Ishikawa (cell line): ENCODE data around the gene SPEF2.

Experiments used
- CEBPB ChIP-seq: IDR thresholded peaks from 2 replicates; pipeline ENCODE4 v1.6.1; 2012
- CREB1 ChIP-seq: IDR thresholded peaks from 2 replicates; pipeline ENCODE4 v1.6.1; 2012; ENCODE audit warnings: low read depth
- EGR1 ChIP-seq: IDR thresholded peaks from 2 replicates; pipeline ENCODE4 v1.6.1; 2012
- EP300 ChIP-seq: IDR thresholded peaks from 2 replicates; pipeline ENCODE4 v1.6.1; 2012; ENCODE audit warnings: borderline replicate concordance
- FOXM1 ChIP-seq: IDR thresholded peaks from 2 replicates; pipeline ENCODE4 v1.6.1; 2012; ENCODE audit warnings: low read depth, borderline replicate concordance
- MAX ChIP-seq: IDR thresholded peaks from 2 replicates; pipeline ENCODE4 v1.6.1; 2012
- NFIC ChIP-seq: IDR thresholded peaks from 2 replicates; pipeline ENCODE4 v1.6.1; 2012
- RAD21 ChIP-seq: IDR thresholded peaks from 2 replicates; pipeline ENCODE4 v1.6.1; 2012; ENCODE audit warnings: low read depth
- REST ChIP-seq: IDR thresholded peaks from 2 replicates; pipeline ENCODE4 v1.6.1; 2012; ENCODE audit warnings: low read depth, mild to moderate bottlenecking
- TAF1 ChIP-seq: IDR thresholded peaks from 2 replicates; pipeline ENCODE4 v1.6.1; 2012; ENCODE audit warnings: low read depth, mild to moderate bottlenecking
- TCF12 ChIP-seq: IDR thresholded peaks from 2 replicates; pipeline ENCODE4 v1.6.1; 2012; ENCODE audit warnings: low read depth
- TEAD4 ChIP-seq: IDR thresholded peaks from 2 replicates; pipeline ENCODE4 v1.6.1; 2012
- USF1 ChIP-seq: IDR thresholded peaks from 2 replicates; pipeline ENCODE4 v1.6.1; 2012
- YY1 ChIP-seq: IDR thresholded peaks from 2 replicates; pipeline ENCODE4 v1.6.1; 2012; ENCODE audit warnings: low read depth
- ZBTB7A ChIP-seq: IDR thresholded peaks from 2 replicates; pipeline ENCODE4 v1.6.1; 2012; ENCODE audit warnings: low read depth

Gene SPEF2

GRCh38 chr5:35617435-35618303 lies at the start of gene SPEF2:
TSS of gene SPEF2 (plus strand) at chr5:35617863. CDS start at chr5:35617998, 135 bp downstream.
- 0 out of 2 replicates have a peak, but pooled peaks have one; percentile 55 for TF ChIP-seq YY1
- no peak for TF ChIP-seq CEBPB
- peak; percentile 21; the same call in 1 of the 2 replicates for TF ChIP-seq EP300
- TF ChIP-seq USF1: no peak
- 0 out of 2 replicates have a peak, but pooled peaks have one; percentile 11 for TF ChIP-seq TEAD4
- TF ChIP-seq TCF12: peak; percentile 49; the same call in 1 of the 2 replicates
- 0 out of 2 replicates have a peak, but pooled peaks have one; percentile 48 for TF ChIP-seq TAF1
- 0 out of 2 replicates have a peak, but pooled peaks have one; percentile 31 for TF ChIP-seq EGR1
- peak; percentile 55 for TF ChIP-seq RAD21
- peak; percentile 36; the same call in 1 of the 2 replicates for TF ChIP-seq NFIC
- TF ChIP-seq REST: no peak

GRCh38 chr5:35575578-35575977 lies 42.1 kb upstream of the SPEF2 start:
- TF ChIP-seq EP300: no peak
- no peak for TF ChIP-seq ZBTB7A
- TF ChIP-seq REST: no peak
- TF ChIP-seq USF1: no peak
- no peak for TF ChIP-seq YY1
- no peak for TF ChIP-seq RAD21
- no peak for TF ChIP-seq NFIC
- no peak for TF ChIP-seq CEBPB
- no peak for TF ChIP-seq EGR1
- no peak for TF ChIP-seq MAX
- no peak for TF ChIP-seq FOXM1
- TF ChIP-seq CREB1: no peak
- TF ChIP-seq TCF12: no peak
- no peak for TF ChIP-seq TAF1
- no peak for TF ChIP-seq TEAD4

GRCh38 chr5:35587419-35587818 lies 30.2 kb upstream of the SPEF2 start:
- TF ChIP-seq EGR1 (no peak), TEAD4 (no peak), CREB1 (no peak), TCF12 (no peak), YY1 (no peak), RAD21 (no peak), ZBTB7A (no peak), REST (no peak), MAX (no peak), NFIC (no peak), EP300 (no peak), CEBPB (no peak), FOXM1 (no peak), USF1 (no peak), TAF1 (no peak)
